DOHH2 (cell line): ENCODE results near the gene ING4.

Source experiments
- H3F3A ChIP-seq: fragments of 200-600 bp; sonication (generic), shearing (Covaris generic); 2 replicates; pipeline ENCODE4 v1.6.0; 2016; ENCODE audit warnings: antibody characterized with exemption, mild to moderate bottlenecking; ENCODE audit not compliant: control insufficient read depth, insufficient read depth
- H3K27ac ChIP-seq: fragments of 200-600 bp; sonication (generic); 2 replicates; pipeline ENCODE4 v1.5.1; 2014; ENCODE audit warnings: low read depth, mild to moderate bottlenecking, low read length, moderate library complexity
- H3K27me3 ChIP-seq: fragments of 200-600 bp; sonication (generic); 2 replicates; pipeline ENCODE4 v1.6.1; 2014; ENCODE audit warnings: mild to moderate bottlenecking, low read length, mixed read lengths; ENCODE audit not compliant: control insufficient read depth
- H3K36me3 ChIP-seq: fragments of 200-600 bp; sonication (generic); 2 replicates; pipeline ENCODE4 v1.6.1; 2014; ENCODE audit warnings: mild to moderate bottlenecking, low read length, moderate library complexity, mixed read lengths; ENCODE audit not compliant: control insufficient read depth
- H3K4me1 ChIP-seq: fragments of 200-600 bp; sonication (generic); 2 replicates; pipeline ENCODE4 v1.6.1; 2014; ENCODE audit warnings: mild to moderate bottlenecking, low read length, mixed read lengths; ENCODE audit not compliant: control insufficient read depth
- H3K4me2 ChIP-seq: fragments of 200-600 bp; sonication (generic); 2 replicates; pipeline ENCODE4 v1.6.0; 2014; ENCODE audit warnings: mild to moderate bottlenecking, low read length, moderate library complexity
- H3K4me3 ChIP-seq: fragments of 200-600 bp; sonication (generic); 2 replicates; pipeline ENCODE4 v1.5.1; 2014; ENCODE audit warnings: mild to moderate bottlenecking, low read length, mixed read lengths
- H3K79me2 ChIP-seq: fragments of 200-600 bp; sonication (generic); 2 replicates; pipeline ENCODE4 v1.6.1; 2014; ENCODE audit warnings: mild to moderate bottlenecking, low read length, mixed read lengths; ENCODE audit not compliant: control insufficient read depth
- H3K9me2 ChIP-seq: fragments of 200-600 bp; sonication (generic); replicated peaks from 2 replicates; pipeline ENCODE4 v1.6.1; 2014; ENCODE audit warnings: mild to moderate bottlenecking, low read length, mixed read lengths; ENCODE audit not compliant: control insufficient read depth
- H3K9me3 ChIP-seq: fragments of 200-600 bp; sonication (generic); 2 replicates; pipeline ENCODE4 v1.6.1; 2014; ENCODE audit warnings: antibody characterized with exemption, low read length, mixed read lengths; ENCODE audit not compliant: control insufficient read depth, insufficient read depth
- H4K20me1 ChIP-seq: fragments of 200-600 bp; sonication (generic); 2 replicates; pipeline ENCODE4 v1.6.0; 2014; ENCODE audit warnings: low read depth, mild to moderate bottlenecking, antibody characterized with exemption, low read length, moderate library complexity; ENCODE audit not compliant: control insufficient read depth, insufficient read depth
- CTCF ChIP-seq: fragments of 200-600 bp; sonication (generic); IDR thresholded peaks from one replicate; pipeline ENCODE4 v1.5.1; 2014; ENCODE audit warnings: antibody characterized with exemption, mild to moderate bottlenecking, low read depth, low read length; ENCODE audit not compliant: poor library complexity, severe bottlenecking
- EZH2phosphoT487 ChIP-seq: fragments of 200-600 bp; sonication (generic); IDR thresholded peaks from 2 replicates; pipeline ENCODE4 v1.6.1; 2017; ENCODE audit warnings: borderline replicate concordance, mild to moderate bottlenecking, antibody characterized with exemption, low read length, moderate library complexity, mixed read lengths

The ING4 gene

GRCh38 chr12:6646276-6647082 is 16.4 kb downstream of the ING4 start:
- Histone ChIP-seq H3K9me3 (no peaks in the 10 kb centered on the region), H3K4me3 (peak overlapping the region; percentile 90), H3K4me2 (peak overlapping the region; percentile 97), H3K36me3 (peaks cover 37% of the 10 kb centered on the region), H3K9me2 (no peaks in the 10 kb centered on the region), H3K79me2 (peaks cover 12% of the 10 kb centered on the region), H3K4me1 (peaks cover 54% of the 10 kb centered on the region), H3F3A (peaks cover 21% of the 10 kb centered on the region), H3K27ac (peak overlapping the region; percentile 49), H3K27me3 (no peaks in the 10 kb centered on the region), H4K20me1 (no peaks in the 10 kb centered on the region)
- TF ChIP-seq CTCF (no peak), EZH2phosphoT487 (no peak)

DNA sequence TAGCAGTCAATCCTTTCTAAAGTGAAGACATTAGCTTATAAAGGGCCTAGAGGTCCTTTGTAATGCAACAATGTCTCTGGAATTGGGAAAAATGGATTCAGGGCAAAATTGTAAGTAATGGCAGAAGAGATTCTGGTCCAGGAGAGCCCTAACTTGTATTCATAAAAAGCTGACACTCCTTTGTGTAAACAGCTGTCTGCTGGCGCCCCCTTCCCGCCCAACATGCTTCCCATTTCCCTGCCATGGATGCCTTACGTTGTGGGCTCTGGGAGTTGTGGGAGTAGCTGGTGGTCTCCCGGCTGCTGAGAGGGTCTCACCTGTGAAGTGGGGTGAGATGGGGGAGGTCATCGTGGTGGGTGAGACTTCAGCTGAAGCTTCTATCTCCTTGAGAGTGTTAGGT is 18.0 kb downstream of the ING4 start:
- peaks cover 54% of the 10 kb centered on the region for H3K4me1 ChIP-seq
- peaks cover 25% of the 10 kb centered on the region for H3K36me3 ChIP-seq
- H3K4me2 ChIP-seq: peak overlapping the region; percentile 94
- no peaks in the 10 kb centered on the region for H3K9me3 ChIP-seq
- H3K9me2 ChIP-seq: no peaks in the 10 kb centered on the region
- H3K27ac ChIP-seq: peak overlapping the region; percentile 97
- peaks cover 12% of the 10 kb centered on the region for H3K79me2 ChIP-seq
- no peaks in the 10 kb centered on the region for H3K27me3 ChIP-seq
- peak; percentile 39 for TF ChIP-seq CTCF
- TF ChIP-seq EZH2phosphoT487: no peak
- H3F3A ChIP-seq: peaks cover 21% of the 10 kb centered on the region
- no peaks in the 10 kb centered on the region for H4K20me1 ChIP-seq
- peak overlapping the region; percentile 77 for H3K4me3 ChIP-seq

GRCh38 chr12:6644257-6644596 is 18.7 kb downstream of the ING4 start:
- peak overlapping the region; percentile 77 for H3K4me3 ChIP-seq
- H3K4me1 ChIP-seq: peaks cover 59% of the 10 kb centered on the region
- no peaks in the 10 kb centered on the region for H3K9me2 ChIP-seq
- peaks cover 21% of the 10 kb centered on the region for H3F3A ChIP-seq
- H3K27ac ChIP-seq: peak overlapping the region; percentile 97
- H3K9me3 ChIP-seq: no peaks in the 10 kb centered on the region
- peaks cover 12% of the 10 kb centered on the region for H3K79me2 ChIP-seq
- no peaks in the 10 kb centered on the region for H3K27me3 ChIP-seq
- no peaks in the 10 kb centered on the region for H4K20me1 ChIP-seq
- peaks cover 25% of the 10 kb centered on the region for H3K36me3 ChIP-seq
- TF ChIP-seq EZH2phosphoT487: no peak
- no peak for TF ChIP-seq CTCF
- peak overlapping the region; percentile 94 for H3K4me2 ChIP-seq
